Fibroblast of skin of back (primary cell): ENCODE results near the gene NBAS.
A peak's percentile ranks its signal among the peaks of the same experiment; 100 is the strongest.

Source experiments
- DNase-seq: peaks from one replicate; pipeline ENCODE4 v3.0.0-alpha.2; 2013

NBAS gene

GRCh38 chr2:15162620-15163019 is 398.5 kb downstream of the NBAS start:
- no peak for DNase-seq

DNA sequence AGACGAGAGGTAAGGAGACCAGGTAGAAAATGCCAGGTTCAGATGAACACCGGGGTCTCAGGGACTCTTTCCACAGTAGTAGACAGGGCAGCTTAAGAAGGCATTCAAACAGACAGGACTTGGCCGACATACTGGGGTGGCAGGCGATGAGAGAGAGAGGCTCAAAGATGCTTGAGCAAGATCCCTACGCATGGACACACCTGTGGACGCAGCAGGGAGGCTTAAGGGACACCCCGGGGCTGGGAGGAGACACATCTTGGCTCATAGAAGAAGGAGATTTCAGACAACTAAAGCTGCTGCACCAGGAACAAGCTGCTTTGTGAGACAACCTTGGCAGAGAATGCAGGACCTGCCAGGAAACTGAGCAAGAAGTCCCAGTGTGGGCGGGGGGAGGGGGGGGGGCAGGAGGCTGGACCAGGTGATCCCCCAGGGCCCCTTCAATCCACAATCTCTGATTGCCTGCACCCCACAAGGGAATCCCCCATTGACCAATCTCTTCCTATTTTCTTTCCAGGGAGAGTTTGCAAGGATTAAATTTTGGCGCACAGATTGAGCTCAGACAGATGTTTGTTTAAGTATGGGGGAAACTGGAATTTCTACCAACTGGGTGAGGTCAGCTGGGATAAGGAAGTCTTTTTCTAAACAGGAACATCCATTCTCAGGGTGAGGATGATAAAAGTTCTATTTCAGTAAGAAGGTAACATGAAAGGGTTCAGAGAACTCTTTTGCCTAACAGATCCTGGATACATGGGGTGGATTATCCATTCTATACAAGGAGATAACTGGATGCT is 400.7 kb downstream of the NBAS start:
- DNase-seq: no peak

DNA sequence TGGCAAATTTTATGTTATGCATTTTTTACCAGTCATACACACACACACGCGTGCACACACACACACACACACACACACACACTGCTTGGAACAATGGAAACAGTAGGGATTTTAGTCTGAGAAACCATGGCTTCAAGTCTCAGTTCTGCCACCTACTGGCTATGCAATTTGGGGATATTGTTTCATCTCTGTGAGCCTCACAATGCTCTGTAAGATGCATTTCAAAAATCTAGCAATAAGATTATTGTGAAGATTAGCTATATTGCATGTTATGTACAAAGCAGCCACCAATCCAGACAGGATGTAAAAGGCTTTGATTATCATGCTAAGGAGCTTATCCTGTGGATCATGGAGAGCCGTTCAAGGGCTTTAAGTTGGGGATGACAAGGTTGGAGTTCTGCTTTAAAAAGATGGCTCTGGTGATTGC is 401.4 kb downstream of the NBAS start:
- DNase-seq: peak; percentile 58

- DNase-seq: no peak
Observed at GRCh38 chr2:15159206-15159605, 401.9 kb downstream of the NBAS start.

DNA sequence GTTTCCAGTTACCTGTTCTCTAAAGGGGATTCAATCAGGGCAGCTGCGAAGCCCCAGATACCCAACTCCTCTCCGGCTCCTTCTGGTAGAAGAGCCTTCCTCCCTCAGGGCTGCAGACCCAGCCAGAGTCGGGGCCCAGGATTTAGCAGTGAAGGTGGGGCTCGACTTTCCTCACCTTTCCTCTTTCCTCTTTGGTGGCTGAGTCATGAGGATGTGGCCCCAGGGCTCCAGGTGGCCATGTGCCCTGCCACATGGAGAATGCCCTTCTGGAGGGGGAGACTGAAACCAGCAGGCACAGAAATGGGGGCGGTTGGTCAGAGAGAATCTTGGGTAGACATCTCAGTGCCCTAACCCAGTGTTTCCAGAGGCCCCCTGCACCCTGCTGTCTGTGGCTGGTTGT is 402.6 kb downstream of the NBAS start:
- DNase-seq: no peak

DNA sequence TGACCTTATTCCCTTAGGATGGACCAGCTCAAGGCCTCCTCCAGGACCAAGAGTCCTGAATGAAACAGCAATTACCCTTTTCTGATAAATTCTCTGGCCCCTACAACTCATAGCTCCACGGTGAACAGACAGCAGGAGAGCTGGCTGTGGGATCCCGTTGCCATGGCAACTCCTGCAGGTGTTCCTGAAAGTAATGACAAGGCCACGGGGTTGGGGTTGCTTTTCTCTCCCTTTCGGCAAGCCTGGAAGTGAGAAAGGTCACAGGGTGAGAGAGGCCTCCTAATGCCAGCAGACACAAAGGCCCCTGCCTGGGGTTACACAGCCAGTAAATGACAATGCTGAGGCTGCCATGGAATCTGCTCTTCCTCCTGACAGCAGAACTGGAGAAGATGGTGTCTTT is 403.0 kb downstream of the NBAS start:
- DNase-seq: no peak

DNA sequence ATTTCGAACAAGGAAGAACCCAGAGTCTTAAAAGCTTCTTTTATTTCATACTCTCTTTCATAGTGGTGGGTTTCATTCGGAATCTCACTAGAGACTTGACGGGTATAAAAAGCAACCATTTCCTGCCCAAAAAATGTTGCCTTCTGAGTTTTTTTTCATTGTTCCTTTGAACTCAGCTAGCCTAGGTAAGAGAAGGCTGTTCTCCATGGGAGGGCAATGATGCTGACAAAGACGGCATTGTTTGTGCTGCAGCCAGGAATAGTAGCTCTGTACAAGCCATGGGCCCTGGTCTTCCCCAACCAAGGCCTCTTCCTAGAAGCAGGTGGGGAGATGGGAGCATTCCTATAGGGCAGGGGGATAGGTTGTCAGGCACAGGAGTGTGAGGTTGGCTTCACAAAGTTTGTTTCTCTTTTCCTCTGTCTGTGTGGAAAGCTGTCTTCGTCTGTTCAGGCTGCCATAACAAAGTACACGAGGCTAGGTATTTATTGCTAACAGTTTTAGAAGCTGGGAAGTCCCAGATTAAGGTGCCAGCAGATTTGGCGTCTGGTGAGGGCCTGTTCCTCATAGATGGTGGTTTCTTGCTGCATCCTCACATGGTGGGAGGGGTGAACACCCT is 405.1 kb downstream of the NBAS start:
- DNase-seq: no peak

DNA sequence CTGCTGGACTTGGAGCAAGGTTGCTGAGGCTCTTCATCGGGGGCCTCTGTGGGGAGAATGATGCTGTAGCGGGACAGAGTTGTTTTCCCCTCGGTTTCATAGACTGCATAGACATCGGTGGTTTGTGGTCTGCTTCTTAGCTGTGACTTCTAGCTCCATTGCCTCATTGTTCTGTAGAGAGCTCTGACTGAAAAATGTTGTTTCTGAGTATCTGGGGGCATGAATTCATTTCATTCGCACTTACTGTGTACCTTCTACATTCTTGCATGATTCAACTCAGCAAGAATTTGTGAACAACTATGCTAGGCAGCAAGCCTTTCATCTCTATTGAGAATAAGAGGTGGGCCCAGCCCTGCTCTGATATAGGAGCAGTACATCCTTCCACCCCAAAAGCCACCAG is 406.8 kb downstream of the NBAS start:
- DNase-seq: peak; percentile 43

DNA sequence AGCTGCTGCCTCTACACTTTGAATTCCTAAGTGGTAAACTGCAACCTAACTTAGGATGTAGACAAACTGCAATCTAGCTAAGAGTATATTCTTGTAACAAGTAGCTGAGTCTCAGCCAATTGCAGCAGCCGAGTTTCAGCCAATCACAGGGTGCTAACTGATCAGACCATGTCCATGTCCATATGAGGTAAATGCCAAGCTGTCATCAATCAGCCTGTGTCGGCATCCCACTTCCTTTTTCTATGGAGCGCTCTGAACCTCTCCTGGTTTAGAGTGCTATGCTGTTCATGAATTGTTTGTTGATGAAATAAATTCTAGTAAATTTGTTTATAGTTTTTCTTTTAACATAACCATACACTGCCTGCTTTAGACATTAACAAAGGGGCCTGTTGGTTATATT is 408.8 kb downstream of the NBAS start:
- DNase-seq: no peak

- DNase-seq: no peak
Observed at GRCh38 chr2:15149063-15149462, 412.1 kb downstream of the NBAS start.

DNA sequence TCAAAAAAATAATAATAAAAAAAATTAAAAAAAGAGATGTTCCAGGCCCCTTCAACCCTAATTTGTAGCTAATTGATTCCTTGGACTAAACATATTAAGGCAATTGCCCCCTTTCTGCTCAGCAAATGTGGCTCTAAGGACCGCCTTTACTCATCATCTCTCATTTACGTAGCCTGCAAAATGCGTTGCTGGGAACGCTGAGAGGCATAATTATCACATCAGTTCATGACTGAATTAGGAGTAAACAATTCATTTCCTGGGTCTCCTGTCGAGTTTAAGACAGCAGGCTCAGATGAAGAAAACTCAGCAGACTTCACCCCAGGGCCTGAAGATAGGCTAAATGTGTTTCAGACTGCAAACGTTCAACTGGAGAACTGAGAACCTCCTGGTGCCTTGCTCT is 413.5 kb downstream of the NBAS start:
- DNase-seq: no peak

GRCh38 chr2:15146960-15147359 is 414.2 kb downstream of the NBAS start:
- no peak for DNase-seq

DNA sequence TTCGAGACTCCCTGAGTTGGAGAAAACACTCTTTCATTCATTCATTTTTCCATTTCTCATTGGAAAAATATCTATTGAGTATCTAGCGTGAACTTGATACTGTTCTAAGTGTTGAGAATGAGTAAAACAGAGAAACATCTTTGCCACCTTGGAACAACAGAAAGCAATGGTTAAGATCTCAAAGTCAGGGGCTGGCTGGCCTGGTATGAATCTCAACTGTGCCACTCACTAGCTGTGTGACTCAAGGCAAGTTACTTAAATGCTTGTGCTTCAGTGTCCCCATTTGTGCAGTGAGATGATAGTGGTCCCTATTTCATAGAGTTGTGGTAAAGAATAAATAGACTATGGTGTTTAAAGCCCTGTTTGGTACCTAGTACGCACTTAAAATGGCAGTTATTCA is 415.2 kb downstream of the NBAS start:
- no peak for DNase-seq

DNA sequence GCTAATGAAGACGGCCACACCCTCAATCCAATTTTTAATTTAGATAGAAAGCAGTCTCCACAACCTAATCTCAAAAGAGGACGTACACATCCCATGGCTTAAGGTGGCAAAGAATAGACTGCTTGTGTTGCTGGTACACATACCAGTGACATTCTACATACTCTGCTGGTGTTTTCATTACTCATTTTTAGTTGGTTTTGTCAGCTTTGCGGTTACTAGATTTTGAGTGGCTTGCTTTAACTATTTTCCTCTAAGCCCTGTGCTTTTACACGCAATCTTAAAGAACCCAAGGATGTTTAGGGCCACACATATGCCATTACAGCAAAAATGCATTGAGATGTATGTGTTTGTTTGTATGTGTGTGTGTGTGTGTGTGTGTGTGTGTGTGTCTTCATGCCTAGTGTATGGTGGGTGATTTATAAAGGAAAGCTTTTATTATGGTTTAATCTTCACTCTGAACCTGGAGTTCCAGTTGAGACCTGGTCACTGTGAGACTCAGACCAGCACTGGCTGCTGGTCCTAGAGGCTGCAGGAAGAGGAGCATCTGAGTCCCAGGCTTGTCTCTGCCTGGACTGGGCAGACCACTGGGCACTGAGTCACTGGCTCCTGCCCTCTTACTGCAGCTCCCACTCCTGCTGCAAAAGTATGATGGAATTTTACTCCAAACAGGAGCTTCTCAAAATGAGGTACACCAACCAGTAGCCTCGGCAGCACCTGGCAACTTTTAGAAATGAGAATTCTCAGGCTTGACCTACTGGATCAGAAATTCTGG is 415.9 kb downstream of the NBAS start:
- peak; percentile 53 for DNase-seq

- DNase-seq: no peak
Observed at GRCh38 chr2:15142069-15142689, 419.0 kb downstream of the NBAS start.

- no peak for DNase-seq
Observed at GRCh38 chr2:15141211-15141610, 419.9 kb downstream of the NBAS start.

DNA sequence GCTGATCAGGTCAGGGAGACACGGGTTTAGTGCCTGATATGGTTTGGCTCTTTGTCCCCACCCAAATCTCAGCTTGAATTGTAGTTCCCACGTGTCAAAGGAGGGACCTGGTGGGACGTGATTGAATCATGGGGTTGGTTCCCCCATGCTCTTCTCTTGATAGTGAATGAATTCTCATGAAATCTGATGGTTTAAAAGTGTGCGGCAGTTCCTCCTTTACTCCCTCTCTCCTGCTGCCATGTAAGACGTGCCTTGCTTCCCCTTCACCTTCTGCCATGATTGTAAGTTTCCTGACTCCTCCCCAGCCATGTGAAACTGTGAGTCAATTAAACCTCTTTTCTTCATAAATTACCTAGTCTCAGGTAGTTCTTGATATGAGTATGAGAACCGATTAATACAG is 424.5 kb downstream of the NBAS start:
- no peak for DNase-seq

DNA sequence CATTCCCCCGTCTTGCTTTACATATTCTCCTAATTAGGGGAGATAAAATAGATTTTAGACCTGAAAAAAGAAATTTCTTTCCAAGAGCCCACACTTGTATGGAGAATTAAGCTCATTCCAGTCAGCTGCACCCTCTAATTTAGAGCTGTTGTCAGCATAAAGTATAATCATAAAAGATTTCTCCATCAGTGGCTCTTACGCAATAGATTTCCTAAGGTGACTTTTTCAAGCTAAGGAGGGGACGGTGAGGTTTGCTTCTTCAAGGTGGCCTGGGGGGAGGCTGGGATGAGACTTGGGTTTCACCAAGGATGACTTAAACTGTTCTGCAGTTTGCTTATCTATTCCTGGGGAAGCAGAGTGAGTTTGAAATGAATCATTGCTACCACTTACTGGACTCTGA is 426.2 kb downstream of the NBAS start:
- DNase-seq: no peak

DNA sequence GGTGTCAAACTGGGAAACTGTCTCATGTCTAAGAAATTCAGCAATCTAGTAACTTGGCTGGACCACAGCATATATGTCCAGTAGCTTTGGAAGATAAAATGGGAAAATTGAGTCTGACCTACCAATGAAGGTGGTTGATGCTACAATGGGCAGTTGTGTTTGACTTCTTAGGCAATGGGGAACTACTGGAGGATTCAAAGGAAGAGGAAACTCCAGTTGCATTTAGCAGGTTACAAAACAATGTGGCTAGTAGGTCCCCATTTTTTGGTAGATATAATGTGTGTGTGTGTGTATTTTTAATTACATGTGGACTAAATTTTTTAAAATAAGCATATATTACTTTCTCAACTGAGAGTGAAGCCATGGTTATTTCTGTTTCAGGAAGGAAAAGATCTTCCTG is 427.7 kb downstream of the NBAS start:
- no peak for DNase-seq

- no peak for DNase-seq
Observed at GRCh38 chr2:15128846-15129245, 432.3 kb downstream of the NBAS start.

DNA sequence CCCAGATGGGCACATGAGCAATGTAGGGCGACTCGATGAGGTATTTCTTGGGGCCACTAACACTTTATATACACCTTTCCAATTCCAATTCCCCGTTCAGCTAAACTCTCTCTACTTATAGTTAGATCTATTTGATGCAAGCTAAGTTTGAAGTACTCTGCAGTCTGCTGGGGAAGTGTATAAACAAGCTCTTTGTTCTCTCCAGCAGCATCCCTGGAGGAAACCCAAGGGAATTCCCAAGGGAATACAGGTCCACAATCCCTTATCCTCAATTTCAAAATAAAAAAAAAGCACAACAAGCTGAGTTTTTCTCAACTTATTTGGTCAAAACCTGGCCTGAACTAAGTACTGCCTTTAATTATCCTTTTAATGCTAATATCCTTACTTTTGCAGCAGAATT is 433.3 kb downstream of the NBAS start:
- no peak for DNase-seq

- no peak for DNase-seq
Observed at GRCh38 chr2:15127301-15127700, 433.8 kb downstream of the NBAS start.

GRCh38 chr2:15126373-15126772 is 434.8 kb downstream of the NBAS start:
- no peak for DNase-seq
